Measurements from ENCODE around the gene PATJ.

- TF ChIP-seq CTCF (IDR thresholded peaks at IDR 0.05; ENCODE audit: insufficient read depth, low read length, poor library complexity, severe bottlenecking), result no peak
- no peak for TF ChIP-seq EZH2phosphoT487 (conservative IDR thresholded peaks at IDR 0.05; ENCODE audit: low read length)
Measured at GRCh38 chr1:62128745-62129144, 386.5 kb downstream of the PATJ start.

All from SU-DHL-6 (cell line).